DMS53 treated with DMSO at 0.1 percent for 48 hours (cell line): ENCODE data around the gene TMEM215.
"Not testable (repeated sequence)": the region's sequence is repeated elsewhere in the genome, so short reads cannot be mapped to it uniquely, and the experiment has no call there.

Experiments
- DNase-seq: peaks from one replicate; lab custom pipeline; 2025; ENCODE audit not compliant: unreplicated experiment; lab: John Stamatoyannopoulos, UW

Gene TMEM215, protein sequence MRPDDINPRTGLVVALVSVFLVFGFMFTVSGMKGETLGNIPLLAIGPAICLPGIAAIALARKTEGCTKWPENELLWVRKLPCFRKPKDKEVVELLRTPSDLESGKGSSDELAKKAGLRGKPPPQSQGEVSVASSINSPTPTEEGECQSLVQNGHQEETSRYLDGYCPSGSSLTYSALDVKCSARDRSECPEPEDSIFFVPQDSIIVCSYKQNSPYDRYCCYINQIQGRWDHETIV

DNA sequence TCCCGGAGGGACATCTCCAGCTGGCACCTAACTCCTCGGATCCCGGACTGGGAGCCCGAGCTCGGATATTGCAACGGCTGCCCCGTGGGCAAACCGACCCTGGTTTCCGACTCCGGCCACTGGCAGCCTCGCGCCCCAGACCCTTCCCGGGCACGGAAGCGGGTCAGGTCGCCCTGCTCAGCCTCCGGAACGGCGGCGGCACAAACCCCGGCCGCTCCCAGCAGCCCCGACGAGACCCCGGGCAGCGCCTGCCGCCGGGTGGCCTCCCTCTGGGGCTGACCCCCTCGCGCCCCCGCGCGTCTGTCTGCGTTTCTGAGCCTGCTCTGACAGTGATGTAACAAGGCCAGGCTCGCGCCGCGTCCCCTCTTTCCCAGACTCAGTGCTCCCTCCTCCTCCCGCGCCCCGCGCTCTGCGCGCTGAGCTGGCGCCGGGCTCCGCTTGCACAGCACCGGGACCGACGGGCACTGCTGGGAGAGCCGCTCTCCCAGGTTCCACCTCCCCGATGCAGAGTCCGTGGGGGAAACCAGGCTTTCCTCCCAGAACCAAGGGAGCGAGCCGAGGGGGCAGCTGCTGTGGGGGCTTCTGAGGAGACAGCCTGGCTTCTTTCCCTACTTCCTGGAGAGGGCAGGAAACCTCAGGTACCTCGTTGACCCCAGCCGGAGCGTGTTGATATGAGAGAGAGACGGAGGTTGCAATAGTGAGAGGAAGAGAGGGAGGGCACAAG, at the start of gene TMEM215:
Gene TMEM215, plus strand, starts transcription at position 373 of the 724 bp plus-strand sequence. CDS start 644 bp downstream, outside the sequence.
- DNase-seq, result no peak

DNA sequence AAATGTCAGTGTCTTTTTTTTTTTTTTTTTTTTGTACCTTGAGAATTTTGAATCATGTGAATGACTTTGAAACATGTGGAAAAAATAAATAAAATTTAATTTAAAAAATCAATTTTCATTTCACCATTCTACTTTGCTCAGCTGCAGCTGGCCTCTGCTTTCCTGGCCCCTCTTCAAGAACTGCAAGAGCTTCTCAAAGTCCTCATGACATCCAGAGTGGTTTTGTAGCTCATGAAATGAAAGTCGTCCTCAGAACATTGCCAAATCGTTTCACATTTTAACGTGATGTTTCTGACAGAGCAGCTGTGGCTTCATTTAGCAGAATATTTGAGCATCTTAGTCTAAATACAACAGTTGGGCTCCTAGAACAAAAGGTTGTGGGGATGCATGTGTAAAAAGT, 47.9 kb upstream of the TMEM215 start:
- DNase-seq, result no peak

DNA sequence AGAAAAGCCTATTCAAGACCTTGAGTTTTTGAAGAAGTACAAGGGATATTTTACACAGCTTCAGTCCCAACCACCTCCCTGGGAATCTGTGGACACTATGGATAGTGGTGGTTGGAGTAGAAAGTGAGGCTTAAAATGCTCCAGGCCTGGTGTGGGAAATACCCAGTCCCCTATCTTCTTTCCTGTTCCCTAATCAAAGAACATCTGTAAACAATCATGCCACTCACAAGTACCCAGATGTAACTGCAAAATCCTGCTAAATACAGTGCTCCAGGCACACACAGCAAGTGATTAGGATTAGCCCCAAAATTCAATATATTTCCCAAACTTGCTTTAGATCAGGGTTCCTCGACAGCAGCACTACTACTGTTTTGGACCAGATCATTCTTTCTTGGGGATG, 46.0 kb upstream of the TMEM215 start:
- DNase-seq, result no peak

DNA sequence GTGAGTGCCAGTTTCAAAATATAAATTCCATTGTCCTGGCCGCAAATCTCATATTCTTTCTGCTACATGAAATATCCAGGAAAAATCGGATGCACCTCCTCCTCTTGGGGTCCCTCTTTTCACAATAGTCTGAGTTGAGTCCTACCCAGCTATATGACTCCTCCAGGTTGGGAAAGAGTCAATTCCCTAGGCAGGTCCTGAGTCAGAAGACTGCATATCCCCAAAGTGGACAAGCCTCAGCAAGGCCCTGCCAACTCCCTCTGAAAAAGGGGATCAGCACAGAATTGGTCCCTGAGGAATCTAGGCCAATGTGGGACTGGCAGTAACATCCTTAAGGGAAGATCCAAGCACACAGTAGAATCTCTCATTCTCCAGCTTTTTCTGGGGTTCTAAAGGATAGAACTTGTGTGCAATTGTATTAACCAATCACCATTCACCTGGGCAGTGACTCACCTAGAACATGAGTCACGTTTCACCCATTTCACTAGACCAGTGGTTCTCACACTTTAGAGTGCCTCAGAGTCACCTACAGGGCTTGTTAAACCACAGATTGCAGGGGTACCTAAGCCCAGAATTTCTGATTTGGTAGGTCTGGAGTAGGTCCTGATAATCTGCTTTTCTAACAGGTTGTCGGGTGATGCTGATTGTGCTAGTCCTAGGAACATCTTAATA, 44.7 kb upstream of the TMEM215 start:
- peak; percentile 11 for DNase-seq

DNA sequence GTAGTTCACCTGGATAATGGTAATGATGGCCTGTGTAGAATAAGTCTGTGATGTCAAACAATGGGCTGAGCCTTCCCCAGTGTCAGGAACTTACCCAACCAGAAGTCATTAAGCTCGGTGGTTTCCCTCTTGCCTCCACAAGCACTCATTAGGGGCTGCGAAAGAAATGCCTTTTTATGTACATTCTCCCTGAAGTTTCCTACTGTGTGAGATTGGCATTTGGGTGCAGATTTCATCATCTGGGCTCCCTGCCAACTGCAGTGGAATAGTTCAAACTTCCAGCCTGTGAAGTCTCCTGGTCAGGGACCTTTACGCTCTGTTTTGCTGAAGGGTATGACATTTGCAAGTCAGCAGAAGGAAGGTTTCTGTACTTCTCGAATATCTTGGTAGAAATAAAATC, 41.6 kb upstream of the TMEM215 start:
- no peak for DNase-seq

DNA sequence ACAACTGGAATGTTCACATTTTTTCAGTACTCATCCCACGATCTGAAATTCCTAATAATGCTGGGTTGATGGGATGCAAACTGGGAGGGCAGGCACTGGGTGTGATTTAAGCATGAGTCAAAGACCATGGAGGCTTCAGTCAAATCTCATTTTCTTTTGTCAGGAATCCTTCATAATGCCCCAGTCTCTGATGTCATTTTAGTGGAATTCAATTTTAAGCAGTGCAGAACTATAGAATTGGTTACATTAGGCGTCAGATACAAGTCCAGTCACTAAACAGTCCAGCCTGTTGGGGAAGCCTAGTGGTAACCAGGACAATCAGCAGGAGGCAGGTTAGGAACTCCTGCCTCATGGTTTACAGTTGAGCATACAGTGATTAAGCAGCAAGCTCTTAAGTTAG, 41.0 kb upstream of the TMEM215 start:
- no peak for DNase-seq

DNA sequence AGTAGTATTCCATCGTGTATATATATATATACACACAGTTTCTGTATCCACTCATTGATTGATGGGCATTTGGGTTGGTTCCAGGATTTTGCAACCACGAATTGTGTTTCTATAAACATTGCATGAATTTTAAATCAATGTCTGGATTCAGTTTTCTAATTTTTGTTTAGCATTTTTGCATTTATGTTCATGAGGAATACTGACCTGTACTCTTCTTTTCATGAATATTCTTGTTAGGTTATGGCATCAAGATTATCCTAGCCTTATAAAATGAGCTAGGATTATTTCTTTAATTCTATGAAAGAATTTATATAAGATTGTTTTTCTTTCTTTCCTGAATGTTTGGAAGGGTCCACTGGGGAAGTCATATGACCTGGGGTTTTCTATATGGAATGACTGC, 35.3 kb upstream of the TMEM215 start:
- DNase-seq, result no peak

DNA sequence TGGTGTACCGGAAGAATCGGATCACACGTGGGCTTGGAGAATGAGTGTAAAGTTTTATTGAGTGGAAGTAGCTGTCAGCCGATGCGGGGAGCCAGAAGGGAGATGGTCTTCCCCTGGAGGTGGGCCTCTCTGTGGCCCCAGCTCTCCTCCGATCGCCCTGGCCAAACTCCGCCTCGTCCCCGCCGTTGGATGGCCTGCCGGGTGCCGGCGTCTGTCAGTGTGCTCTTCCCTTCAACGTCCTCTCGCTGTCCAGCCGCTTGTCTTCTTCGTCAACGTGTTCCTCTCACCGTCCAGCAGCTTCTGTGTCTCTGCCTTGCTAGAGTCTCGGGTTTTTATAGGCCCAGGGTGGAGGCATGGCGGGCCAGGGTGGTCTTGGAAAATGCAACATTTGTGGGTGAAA, 27.6 kb upstream of the TMEM215 start:
- DNase-seq, result no peak

DNA sequence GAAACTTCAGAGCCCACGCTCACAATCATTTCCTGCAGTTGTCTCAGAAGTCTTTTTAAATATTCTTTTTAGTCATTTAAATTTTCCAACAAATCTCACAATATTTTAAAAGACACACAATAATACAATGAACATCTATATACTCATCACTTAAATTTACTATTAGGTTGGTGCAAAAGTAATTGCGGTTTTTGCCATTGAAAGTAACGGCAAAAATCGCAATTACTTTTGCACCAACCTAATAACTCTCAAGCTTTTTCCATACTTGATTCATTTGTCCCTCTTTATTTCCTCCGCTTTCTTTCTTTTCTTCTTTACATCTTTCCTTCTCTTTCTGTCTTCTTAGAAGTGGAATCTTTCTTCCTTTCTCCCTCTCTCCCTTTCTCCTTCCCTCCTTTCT, 19.2 kb upstream of the TMEM215 start:
- no peak for DNase-seq

DNA sequence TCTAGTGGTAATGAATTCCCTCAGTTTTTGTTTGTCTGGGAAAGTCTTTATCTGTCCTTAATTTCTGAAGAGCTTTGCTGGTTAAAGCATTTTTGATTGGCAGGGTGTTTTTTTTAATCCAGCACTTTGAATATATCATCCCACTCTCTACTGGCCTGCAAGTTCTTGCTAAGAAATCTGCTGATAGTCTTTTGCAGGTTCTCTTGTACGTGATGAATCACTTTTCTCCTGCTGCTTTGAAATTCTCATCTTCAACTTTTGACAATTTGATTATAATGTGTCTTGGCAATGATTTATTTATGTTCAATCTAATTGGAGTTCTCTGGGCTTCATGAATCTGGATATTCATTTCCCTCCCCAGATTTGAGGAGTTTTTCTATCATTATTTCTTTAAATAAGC, 8.1 kb upstream of the TMEM215 start:
- DNase-seq, result no peak

DNA sequence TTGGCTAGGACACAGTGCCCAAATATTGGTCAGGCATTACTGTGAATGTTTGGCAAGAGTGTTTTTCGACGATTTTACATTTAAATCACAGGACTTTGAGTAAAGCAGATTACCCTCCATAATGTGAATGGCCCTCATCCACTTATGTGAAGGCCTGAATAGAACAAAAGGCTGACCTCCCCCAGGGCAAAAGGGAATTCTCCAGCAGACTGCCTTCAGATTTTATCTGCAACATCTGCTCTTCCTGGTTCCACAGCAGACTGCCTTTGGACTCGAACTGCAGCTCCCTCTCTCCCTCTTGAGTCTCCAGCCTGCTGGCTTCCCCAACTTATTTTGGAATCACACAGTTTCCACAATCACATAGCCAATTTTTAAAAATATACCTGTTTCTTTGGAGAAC, 7.1 kb upstream of the TMEM215 start:
- no peak for DNase-seq

DNA sequence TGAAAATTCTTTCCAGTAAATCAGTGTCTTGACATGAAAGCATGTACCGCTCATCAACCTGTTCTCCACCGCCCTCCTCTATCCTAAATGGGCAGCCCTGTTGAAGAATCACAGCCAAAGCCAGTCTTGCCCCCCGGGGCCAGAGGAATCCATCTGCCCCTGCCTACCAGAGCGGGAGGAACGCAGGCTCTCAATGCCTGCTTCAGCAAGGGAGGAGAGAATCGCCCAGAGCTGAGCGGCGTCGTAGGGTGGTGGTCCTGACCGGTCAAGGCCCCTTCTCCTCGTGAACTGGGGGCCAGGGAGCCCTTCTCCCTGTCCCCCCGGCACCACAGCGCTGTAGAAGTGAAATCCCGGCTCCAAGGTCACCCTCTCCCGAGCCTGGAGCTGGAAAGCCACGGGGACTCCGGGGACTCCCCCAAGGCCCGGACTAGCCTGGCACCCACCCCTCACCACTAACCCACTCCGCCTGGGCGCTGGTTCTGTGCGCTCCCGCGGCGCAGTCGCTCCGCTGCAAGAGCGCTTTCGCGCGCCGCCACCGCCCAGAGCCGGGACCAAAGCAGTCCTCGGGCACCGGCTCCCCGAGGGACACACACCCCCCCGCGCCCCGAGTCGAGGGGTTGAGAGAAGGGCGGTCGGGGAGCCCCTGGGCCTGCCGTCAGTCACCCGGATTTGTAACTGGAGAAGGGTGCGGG, 718 bp upstream of the TMEM215 start:
- DNase-seq, result no peak

DNA sequence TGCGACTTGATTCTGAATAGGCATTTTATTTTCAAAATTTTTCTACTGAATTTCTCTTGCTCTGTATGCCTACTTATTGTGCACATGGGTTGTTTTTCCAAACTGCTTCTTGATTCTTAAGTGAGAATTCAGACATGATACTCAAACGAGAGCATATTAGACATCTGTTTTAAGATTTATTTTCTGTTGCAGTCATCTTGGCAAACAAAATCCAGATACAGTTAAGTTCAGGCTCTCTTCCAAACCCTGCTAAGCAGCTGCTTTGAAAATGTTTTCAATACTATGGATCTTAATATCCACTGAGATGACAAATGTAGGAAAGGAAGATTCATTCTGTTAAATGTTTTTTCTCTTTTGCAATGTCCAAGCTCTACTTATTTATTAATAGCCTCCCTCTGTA, 4.5 kb downstream of the TMEM215 start:
- DNase-seq, result no peak

DNA sequence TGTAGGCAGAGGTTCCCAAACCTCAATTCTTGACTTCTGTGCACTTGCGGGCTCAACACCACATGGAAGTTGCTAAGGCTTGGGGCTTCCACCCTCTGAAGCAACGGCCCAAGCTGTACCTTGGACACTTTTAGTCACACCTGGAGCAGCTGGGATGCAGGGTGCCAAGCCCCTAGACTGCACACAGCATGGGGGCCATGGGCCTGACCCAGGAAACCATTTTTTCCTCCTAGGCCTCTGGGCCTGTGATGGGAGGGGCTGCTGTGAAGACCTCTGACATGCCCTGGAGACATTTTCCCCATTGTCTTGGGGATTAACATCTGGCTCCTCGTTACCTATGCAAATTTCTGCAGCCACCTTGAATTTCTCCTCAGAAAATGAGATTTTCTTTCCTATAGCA, 12.7 kb downstream of the TMEM215 start:
- DNase-seq, result not testable (repeated sequence)

DNA sequence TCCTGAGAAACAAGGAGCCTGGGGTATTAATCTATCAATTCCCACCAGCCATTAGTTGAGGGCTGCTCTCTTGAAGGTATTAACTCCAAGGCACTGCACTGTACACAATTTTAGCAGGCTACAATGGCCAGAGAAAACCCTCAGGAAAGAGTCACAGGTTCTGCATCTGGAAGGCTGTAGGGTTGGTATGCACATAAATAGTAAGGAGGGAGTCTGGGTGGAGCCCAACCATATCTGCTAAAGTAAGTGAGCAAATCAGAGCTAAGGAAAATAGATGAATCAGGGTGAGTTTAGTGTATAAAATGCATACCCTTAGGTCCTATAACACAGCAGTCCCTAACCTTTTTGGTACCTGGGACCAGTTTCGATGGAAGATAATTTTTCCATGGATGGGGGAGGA, 18.2 kb downstream of the TMEM215 start:
- DNase-seq, result no peak

DNA sequence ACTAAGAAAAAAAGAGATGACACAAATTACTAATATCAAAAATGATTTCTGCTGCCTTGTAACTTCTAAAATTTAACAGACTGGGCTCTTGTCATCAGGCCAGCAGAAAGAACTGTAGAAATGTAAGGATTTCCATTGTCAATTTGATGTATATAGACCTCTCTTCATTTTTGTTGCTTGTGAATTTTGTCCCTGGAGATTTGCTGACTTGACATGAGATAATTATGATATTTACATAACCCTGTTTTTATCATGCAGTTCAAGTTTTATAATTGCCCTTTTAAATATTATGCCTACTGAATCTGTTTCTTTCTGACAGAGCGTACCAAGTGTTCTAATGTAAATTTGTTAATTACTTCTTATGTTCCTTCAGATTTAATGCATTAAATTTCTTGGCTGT, 23.9 kb downstream of the TMEM215 start:
- no peak for DNase-seq

DNA sequence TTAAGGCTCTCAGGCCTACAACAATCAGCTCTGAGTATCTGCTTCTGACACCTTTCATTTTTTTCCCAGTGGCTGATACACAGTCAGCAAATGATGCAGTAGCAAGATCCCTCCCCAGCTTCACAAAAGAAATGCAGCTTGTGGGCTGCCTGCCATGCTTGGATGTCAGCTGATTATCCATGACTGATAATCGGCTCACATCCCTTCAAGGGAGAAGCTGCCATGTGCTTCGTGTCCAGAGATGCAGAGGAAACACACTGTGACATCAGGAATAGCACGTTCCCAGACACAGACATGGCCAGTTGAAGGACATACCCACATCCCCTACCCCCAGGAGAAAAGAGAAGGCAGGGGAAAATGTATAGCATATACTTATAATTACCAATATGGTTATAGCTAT, 27.9 kb downstream of the TMEM215 start:
- DNase-seq, result no peak

DNA sequence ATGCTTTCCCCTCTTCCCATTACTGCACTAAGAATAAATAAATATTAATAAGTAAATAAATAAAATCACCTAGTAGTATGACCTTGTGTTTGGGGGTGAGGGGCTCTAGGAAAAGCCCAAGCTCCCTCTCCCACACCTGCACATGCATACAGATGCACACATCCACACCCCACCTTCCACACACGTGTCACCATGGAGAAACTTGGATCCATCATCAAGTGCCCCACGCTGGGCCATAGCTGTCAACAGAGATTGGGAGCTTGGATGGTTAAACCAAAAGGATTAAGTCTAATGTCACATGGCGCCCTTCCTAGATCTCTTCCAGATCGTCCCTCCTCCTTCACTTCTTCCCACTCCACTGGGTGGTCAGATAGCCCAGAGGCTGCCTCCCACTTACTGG, 37.0 kb downstream of the TMEM215 start:
- DNase-seq, result no peak

DNA sequence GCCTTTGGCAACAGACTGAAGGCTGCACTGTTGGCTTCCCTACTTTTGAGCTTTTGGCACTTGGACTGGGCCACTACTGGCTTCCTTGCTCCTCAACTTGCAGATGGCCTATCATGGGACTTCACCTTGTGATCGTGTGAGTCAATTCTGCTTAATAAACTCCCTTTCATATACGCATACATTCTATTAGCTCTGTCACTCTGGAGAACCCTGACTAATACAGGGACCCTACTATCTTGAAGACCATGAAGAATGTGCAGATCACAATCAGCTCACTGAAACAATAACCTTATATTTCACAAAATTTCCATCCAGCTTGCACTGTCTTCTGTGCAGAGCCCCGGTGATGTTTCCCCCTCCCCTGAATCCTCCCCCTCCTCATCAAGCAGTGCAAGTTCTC, 39.8 kb downstream of the TMEM215 start:
- no peak for DNase-seq

DNA sequence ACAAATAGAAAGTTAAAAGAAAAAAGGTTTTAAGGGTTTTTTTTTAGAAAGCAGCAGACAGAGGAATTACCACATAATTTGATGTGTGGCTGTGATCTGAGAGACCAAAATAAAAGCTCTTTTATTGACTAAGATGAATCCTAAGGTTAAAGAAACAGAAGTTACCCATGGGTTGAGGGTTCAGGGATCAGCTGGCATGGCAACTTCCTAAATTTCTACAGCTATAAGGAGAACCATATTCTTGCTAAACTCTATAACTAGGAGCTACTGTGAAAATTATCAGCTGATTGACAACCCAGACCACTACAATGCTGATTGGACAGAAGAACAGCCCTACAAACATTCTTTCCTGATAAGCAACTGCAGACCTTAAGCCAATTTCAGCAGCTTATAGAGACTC, 40.2 kb downstream of the TMEM215 start:
- no peak for DNase-seq

DNA sequence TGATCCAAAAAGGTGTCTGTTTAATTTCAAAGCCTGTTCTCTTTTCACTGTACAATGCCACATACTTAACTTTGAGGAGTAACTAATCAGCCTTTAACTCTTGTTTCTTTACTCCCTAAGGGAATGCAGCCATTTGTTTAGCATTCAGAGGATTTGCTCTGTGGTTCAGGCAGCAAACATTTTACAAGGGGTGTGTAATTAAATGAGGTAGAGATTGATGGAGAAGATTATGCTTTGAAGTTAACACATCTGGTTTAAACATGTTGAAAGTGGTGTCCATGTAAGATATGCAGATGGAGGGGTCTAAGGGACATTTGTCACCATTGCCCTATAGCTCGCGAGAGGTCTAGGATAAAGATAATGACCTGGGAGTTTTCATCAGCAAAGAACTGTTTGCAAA, 41.9 kb downstream of the TMEM215 start:
- no peak for DNase-seq

DNA sequence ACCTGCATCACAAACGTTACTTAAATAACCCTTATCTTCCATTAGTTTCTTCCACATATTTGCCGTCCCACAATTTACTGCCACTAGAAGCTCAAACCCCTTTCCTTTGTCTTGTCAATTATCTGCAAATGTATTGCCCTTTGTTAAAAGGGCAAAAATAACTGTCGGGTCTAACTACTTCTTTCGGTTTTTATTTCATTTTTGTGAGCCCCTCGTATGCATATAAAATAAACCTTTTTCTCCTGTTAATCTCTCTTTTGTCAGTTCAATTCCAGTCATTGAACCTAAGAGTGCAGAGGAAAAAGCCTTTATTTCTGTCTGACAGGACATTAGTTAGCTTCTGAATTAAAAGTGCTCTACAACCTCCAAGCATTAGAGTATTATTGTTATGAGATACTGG, 45.5 kb downstream of the TMEM215 start:
- no peak for DNase-seq
